ENCODE results near the gene KCNK6.
A peak's percentile ranks its signal among the peaks of the same experiment; 100 is the strongest.

Gene KCNK6

GRCh38 chr19:38298821-38299680 lies 20.6 kb upstream of the KCNK6 start:
- ATAC-seq: no peak
- DNase-seq: no peak

GRCh38 chr19:38303517-38304351 lies 15.9 kb upstream of the KCNK6 start, which contains the start of gene C19orf33:
TSS of gene C19orf33 (plus strand) at chr19:38304251. CDS start at chr19:38304262, 11 bp downstream.
- DNase-seq (no peak), ATAC-seq (no peak)

- DNase-seq (no peak), ATAC-seq (no peak)
These were observed 15.2 kb upstream of the KCNK6 start for GRCh38 chr19:38304352-38304865.

- DNase-seq (no peak), ATAC-seq (no peak)
These were observed 14.7 kb upstream of the KCNK6 start for GRCh38 chr19:38304866-38305429.

GRCh38 chr19:38306236-38306635 lies 13.4 kb upstream of the KCNK6 start:
- no peak for ATAC-seq
- DNase-seq: no peak

- DNase-seq: no peak
- ATAC-seq: no peak
These were observed 12.6 kb upstream of the KCNK6 start for GRCh38 chr19:38307076-38307475.

- DNase-seq (no peak), ATAC-seq (no peak)
These were observed 12.0 kb upstream of the KCNK6 start for GRCh38 chr19:38307597-38307996.

- no peak for ATAC-seq
- no peak for DNase-seq
These were observed 11.5 kb upstream of the KCNK6 start for GRCh38 chr19:38308006-38308766.

- ATAC-seq: no peak
- DNase-seq: no peak
These were observed 10.6 kb upstream of the KCNK6 start for GRCh38 chr19:38308926-38309614.

GRCh38 chr19:38309615-38310278 lies 9.9 kb upstream of the KCNK6 start:
- DNase-seq: no peak
- ATAC-seq: no peak

GRCh38 chr19:38310279-38310670 lies 9.4 kb upstream of the KCNK6 start:
- ATAC-seq (no peak), DNase-seq (no peak)

GRCh38 chr19:38310986-38311385 lies 8.7 kb upstream of the KCNK6 start:
- ATAC-seq: no peak
- no peak for DNase-seq

GRCh38 chr19:38315657-38316476 lies 3.8 kb upstream of the KCNK6 start, which contains the start of gene YIF1B:
TSS of gene YIF1B (minus strand) at chr19:38315947. CDS start at chr19:38315917, 30 bp downstream.
- DNase-seq (peak; percentile 96), ATAC-seq (peak; percentile 95)

GRCh38 chr19:38316477-38317067 lies 3.1 kb upstream of the KCNK6 start:
- no peak for DNase-seq
- ATAC-seq: no peak

GRCh38 chr19:38317104-38317612 lies 2.5 kb upstream of the KCNK6 start:
- ATAC-seq (no peak), DNase-seq (peak; percentile 27)

- ATAC-seq: no peak
- no peak for DNase-seq
These were observed 985 bp upstream of the KCNK6 start for GRCh38 chr19:38318660-38319059.

- DNase-seq: no peak
- ATAC-seq: no peak
These were observed 1.3 kb downstream of the KCNK6 start for GRCh38 chr19:38320969-38321339.

GRCh38 chr19:38321646-38322196 lies 2.1 kb downstream of the KCNK6 start:
- DNase-seq (no peak), ATAC-seq (no peak)

- DNase-seq (no peak), ATAC-seq (no peak)
These were observed 3.6 kb downstream of the KCNK6 start for GRCh38 chr19:38323291-38323690.

All from stimulated activated naive CD8-positive, alpha-beta T cell treated with anti-CD3 and anti-CD28 coated beads, Interleukin-15, Interleukin-2, amounts not matched to agents 100 U/mL and 50 U/mL, for 24 hours (primary cell).